Fibroblast of villous mesenchyme (primary cell): ENCODE measurements around the gene RAB31. TPM values are rescaled to one million over a fixed set of nuclear protein-coding genes. Genes with fewer than 3 reads are reported as not detected.

Experiments used
- DNase-seq: peaks from one replicate; pipeline ENCODE4 v3.0.0-alpha.2; 2010; ENCODE audit warnings: low read depth
- H3K4me3 ChIP-seq: 2 replicates; pipeline ENCODE4 v1.5.1; 2011; ENCODE audit warnings: low read depth, mild to moderate bottlenecking, low read length
- CTCF ChIP-seq: IDR thresholded peaks from 2 replicates; pipeline ENCODE4 v1.5.1; 2012; ENCODE audit warnings: low read depth, mild to moderate bottlenecking, low read length; ENCODE audit not compliant: insufficient read depth
- total RNA-seq: library from RNA; depleted of rRNA; stranded (reverse); fragments of >200 nt; gene quantifications from 2 replicates; pipeline ENCODE4 v1.2.3, GENCODE V29; 2012

The RAB31 gene
- total RNA-seq, 1 donor, result 34.5 TPM

- no peak for DNase-seq
- TF ChIP-seq CTCF, result no peak
- H3K4me3 ChIP-seq, result no peak overlapping the region
These were observed 118.6 kb downstream of the RAB31 start for GRCh38 chr18:9826685-9827084.

- H3K4me3 ChIP-seq, result no peak overlapping the region
- TF ChIP-seq CTCF, result no peak
- DNase-seq, result no peak
These were observed 119.2 kb downstream of the RAB31 start for GRCh38 chr18:9827211-9827792.

GRCh38 chr18:9827793-9828505 lies 119.8 kb downstream of the RAB31 start:
- H3K4me3 ChIP-seq, result no peak overlapping the region
- DNase-seq, result peak; percentile 100
- no peak for TF ChIP-seq CTCF

GRCh38 chr18:9828506-9829396 lies 120.7 kb downstream of the RAB31 start:
- H3K4me3 ChIP-seq, result no peak overlapping the region
- no peak for DNase-seq
- no peak for TF ChIP-seq CTCF

GRCh38 chr18:9829397-9829712 lies 121.3 kb downstream of the RAB31 start:
- no peak for DNase-seq

More at GRCh38 chr18:9829397-9829712, 121.3 kb downstream of the RAB31 start:
- no peak overlapping the region for H3K4me3 ChIP-seq
- TF ChIP-seq CTCF, result no peak
